AG04450 (cell line): ENCODE measurements around the gene POLR1A. TPM values are rescaled to one million over a fixed set of nuclear protein-coding genes. Genes with fewer than 3 reads are reported as not detected.
A peak's percentile ranks its signal among the peaks of the same experiment; 100 is the strongest.

ENCODE experiments used
- CTCF ChIA-PET: fragments of 300-600, 350-600 bp; formaldehyde crosslinking; extraction: SDS; loops from one replicate; lab custom pipeline; 2022; ENCODE audit warnings: antibody characterized with exemption, inconsistent platforms; lab: Charles Lee
- POLR2A ChIA-PET: fragments of 350-600 bp; formaldehyde crosslinking; extraction: SDS; loops from one replicate; lab custom pipeline; 2021; ENCODE audit warnings: antibody characterized with exemption, inconsistent platforms; lab: Yijun Ruan, JAX
- DNase-seq: peaks from one replicate; pipeline ENCODE4 v3.0.0-alpha.2; 2011; ENCODE audit warnings: low read depth, low spot score
- H3K27ac ChIP-seq: one replicate; pipeline ENCODE4 v1.5.1; 2012; ENCODE audit warnings: low read depth, low read length, control low read depth
- H3K27me3 ChIP-seq: one replicate; pipeline ENCODE4 v1.6.0; 2012; ENCODE audit warnings: low read length; ENCODE audit not compliant: control insufficient read depth, insufficient read depth
- H3K4me3 ChIP-seq: 2 replicates; pipeline ENCODE4 v1.5.1; 2011; ENCODE audit warnings: mild to moderate bottlenecking, low read depth, low read length, control low read depth
- H3K9me3 ChIP-seq: 2 replicates; pipeline ENCODE4 v1.5.1; 2012; ENCODE audit warnings: low read length; ENCODE audit not compliant: control insufficient read depth, insufficient read depth
- polyA plus RNA-seq: library from polyadenylated mRNA; depleted of rRNA; stranded (reverse); fragments of >200 nt; gene quantifications from 2 replicates; pipeline ENCODE4 v1.2.3, GENCODE V29; 2011
- TF ChIP-seq, protein P1 (sequence below): IDR thresholded peaks from 2 replicates; pipeline ENCODE4 v1.5.1; 2011; ENCODE audit warnings: low read depth, low read length, control low read depth, inconsistent platforms

Gene POLR1A
- polyA plus RNA-seq, 1 experiment, result 11.1 TPM

DNA sequence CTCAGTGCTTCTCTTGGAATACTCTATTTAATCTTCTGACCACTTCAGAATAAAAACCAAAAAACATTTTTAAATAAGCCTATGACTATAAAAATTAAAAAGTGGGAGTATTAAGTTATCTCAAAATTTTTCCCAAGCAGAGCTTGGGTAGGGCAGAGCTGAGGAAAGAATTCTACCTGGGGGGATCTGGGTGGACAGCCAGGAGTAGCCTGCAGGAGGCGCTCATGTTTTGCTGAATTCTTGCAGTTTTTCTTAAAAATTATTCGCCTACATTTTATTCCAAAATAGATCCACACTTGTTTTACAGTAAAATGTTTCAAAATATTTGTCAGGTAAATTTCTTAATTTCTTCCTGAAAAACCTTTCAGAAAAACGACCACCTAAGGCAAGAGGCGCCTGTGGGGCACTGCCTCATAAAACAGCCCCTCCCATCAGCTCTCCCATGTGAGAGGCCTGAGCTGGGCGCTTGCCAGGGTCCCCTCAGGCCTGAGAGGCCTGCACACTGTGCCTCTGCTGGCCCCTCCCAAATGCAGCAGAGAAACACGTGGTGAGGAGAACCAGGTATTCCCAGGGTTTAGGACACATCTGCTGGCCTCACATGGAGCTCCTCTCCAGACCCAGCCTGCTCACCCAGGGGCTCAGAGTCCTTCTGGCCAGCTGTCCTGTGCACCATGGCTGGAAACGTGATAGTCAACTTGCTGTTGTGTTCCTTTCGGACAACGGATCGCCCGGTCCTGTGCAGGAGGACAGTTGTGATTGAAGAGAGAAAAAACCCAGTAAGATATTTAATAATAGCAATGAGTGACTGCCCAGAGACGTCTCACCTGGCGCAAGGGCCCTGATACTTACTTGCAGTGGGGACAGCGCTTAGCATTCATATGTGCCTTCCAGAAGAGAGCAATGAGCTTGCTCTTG is 17.5 kb downstream of the POLR1A start:
- Histone ChIP-seq H3K27me3 (no peaks in the 10 kb centered on the region), H3K4me3 (no peak overlapping the region), H3K9me3 (no peaks in the 10 kb centered on the region), H3K27ac (no peak overlapping the region)
- TF ChIP-seq, protein P1, sequence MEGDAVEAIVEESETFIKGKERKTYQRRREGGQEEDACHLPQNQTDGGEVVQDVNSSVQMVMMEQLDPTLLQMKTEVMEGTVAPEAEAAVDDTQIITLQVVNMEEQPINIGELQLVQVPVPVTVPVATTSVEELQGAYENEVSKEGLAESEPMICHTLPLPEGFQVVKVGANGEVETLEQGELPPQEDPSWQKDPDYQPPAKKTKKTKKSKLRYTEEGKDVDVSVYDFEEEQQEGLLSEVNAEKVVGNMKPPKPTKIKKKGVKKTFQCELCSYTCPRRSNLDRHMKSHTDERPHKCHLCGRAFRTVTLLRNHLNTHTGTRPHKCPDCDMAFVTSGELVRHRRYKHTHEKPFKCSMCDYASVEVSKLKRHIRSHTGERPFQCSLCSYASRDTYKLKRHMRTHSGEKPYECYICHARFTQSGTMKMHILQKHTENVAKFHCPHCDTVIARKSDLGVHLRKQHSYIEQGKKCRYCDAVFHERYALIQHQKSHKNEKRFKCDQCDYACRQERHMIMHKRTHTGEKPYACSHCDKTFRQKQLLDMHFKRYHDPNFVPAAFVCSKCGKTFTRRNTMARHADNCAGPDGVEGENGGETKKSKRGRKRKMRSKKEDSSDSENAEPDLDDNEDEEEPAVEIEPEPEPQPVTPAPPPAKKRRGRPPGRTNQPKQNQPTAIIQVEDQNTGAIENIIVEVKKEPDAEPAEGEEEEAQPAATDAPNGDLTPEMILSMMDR, result peak; percentile 36; the same call in 1 of the 2 replicates
- CTCF ChIA-PET, result interaction anchor here (0.7 to 2.0 kb wide), 4 partner anchors 8 to 261 kb away, joined by 3 to 11 read pairs (median 5); partner anchors contain the start of gene PTCD3
- no peak for DNase-seq
- POLR2A ChIA-PET, result interaction anchor here (1.1 kb wide), 1 partner anchor 12 kb away, joined by 4 read pairs; no protein-coding TSS in a partner anchor

DNA sequence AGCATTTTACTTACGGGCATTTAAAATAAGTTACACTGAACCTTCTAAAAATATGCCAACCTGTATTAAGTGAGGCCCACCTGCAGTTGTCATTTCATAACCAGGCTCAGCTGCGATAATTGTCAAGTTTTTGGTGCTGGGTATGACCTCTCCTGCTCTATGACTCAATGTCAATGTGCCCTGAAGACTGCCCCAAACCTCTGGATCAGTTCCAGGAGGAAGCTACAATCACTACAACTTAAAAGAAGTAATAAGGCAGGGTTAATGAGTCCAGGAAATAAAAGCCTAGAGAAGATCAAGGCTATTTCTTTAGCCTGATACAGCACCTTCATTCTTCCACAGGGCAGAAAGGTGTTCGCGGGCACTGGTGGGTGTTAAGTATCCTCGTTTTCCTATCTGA is 22.9 kb downstream of the POLR1A start:
- H3K4me3 ChIP-seq, result no peak overlapping the region
- no peaks in the 10 kb centered on the region for H3K27me3 ChIP-seq
- DNase-seq, result no peak
- ChIA-PET CTCF (interaction anchor here (1.5 to 2.3 kb wide), 2 partner anchors 193 to 256 kb away, joined by 4 to 27 read pairs; no protein-coding TSS in a partner anchor), POLR2A (no interaction called here)
- TF ChIP-seq, protein P1, result no peak
- no peak overlapping the region for H3K27ac ChIP-seq
- no peaks in the 10 kb centered on the region for H3K9me3 ChIP-seq

DNA sequence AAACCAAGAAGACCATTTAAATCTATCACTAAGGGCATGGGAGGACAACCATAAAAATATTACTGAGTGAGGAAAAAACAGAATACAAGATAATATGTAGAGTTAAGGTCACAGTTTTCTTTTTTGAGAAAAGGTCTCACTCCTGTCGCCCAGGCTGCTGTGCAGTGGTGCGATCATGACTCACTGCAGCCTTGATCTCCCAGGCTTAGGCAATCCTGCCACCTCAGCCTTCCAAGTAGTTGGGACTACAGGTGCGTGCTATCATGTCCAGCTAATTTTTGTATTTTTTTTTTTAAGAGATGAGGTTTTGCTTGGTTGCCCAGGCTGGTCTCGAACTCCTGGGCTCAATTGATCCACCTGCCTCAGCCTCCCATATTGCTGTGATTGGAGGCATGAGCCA is 24.0 kb downstream of the POLR1A start:
- H3K27me3 ChIP-seq, result no peaks in the 10 kb centered on the region
- ChIA-PET POLR2A (no interaction called here), CTCF (interaction anchor here (0.7 to 2.3 kb wide), 4 partner anchors 192 to 444 kb away, joined by 3 to 27 read pairs (median 4); no protein-coding TSS in a partner anchor)
- H3K4me3 ChIP-seq, result no peak overlapping the region
- TF ChIP-seq, protein P1, result no peak
- no peak overlapping the region for H3K27ac ChIP-seq
- H3K9me3 ChIP-seq, result no peaks in the 10 kb centered on the region
- no peak for DNase-seq

DNA sequence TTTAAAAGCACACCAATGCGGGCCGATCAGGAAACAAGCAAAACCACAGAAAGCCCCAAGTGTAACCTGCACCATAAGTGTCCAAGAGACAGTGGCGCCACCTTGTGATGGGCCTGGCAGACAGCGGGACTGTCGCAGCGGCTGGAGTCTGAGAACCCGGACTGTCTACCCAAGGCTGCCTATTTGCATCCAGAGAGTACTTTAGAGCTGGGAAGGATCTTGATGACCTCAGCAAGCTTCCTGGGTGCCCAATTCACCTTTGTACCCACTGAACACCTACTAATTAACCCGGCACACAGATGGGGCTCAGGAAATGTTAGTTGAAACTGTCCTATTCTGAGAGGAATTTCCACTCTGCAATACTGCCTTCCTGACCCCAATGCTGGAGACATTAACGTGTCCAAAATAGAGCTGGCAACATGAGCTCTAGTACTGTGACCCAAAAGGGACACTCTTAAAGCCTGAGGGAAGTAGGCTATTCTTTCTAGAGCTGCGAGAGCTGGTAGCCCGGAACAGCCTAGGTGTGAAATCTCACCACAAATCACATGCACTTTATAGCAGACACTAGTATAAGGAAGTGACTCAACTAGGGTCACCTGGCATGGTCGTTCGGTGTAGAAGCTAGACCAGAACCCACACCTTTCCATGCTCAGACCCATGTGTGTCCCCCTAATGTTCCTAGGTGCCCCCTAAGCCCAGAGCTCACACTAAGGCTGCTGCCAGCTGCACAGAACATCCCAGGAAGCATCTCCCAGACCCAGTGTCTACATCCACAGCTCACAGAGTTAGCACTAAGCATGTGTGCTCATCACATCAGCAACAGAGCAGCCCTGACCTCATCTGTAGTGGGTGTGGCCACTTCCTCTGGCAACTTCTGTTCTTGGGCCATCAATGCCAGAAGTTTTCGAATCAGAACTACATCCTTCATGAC is 25.4 kb downstream of the POLR1A start:
- TF ChIP-seq, protein P1, result peak; percentile 84
- Histone ChIP-seq H3K9me3 (no peaks in the 10 kb centered on the region), H3K27ac (no peak overlapping the region), H3K4me3 (no peak overlapping the region), H3K27me3 (no peaks in the 10 kb centered on the region)
- POLR2A ChIA-PET, result interaction anchor here (0.9 kb wide), 1 partner anchor 253 kb away, joined by 3 read pairs; no protein-coding TSS in a partner anchor
- CTCF ChIA-PET, result interaction anchor here (0.5 to 6.9 kb wide), 41 partner anchors 9 to 401 kb away, joined by 3 to 375 read pairs (median 4); partner anchors contain the start of gene ST3GAL5
- DNase-seq, result peak; percentile 21
